Medulla oblongata (tissue), 1 donor: ENCODE measurements around the gene SCYGR8.
"Not testable (repeated sequence)": the region's sequence is repeated elsewhere in the genome, so short reads cannot be mapped to it uniquely, and the experiment has no call there.

Experiments
- DNase-seq: peaks from one replicate; pipeline ENCODE4 v3.0.0-alpha.2; 2015; ENCODE audit errors: extremely low spot score

SCYGR8 gene, protein sequence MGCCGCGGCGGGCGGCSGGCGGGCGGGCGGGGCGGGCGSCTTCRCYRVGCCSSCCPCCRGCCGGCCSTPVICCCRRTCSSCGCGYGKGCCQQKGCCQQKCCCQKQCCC

DNA sequence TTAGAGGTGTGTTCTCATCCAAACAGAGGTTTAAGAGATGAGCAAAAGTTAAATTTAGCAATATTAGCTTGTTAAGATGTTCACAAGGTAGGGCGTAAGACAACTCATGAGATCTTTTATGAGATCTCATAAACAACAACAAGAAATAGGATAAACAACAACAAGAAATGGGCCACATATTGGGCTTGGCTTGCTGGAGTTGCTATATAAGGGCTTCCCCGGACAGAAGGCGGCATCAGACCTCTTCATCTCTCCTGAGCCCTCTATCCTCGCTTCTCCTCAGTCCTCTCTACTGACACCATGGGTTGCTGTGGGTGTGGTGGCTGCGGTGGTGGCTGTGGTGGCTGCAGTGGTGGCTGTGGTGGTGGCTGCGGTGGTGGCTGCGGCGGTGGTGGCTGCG lies at the start of gene SCYGR8:
SCYGR8 (plus strand) TSS at position 301 of the 400 bp plus-strand sequence; CDS start at position 301, 0 bp downstream.
- DNase-seq, result no peak

- no peak for DNase-seq
Observed at GRCh38 chr2:227696990-227697679, 48.6 kb upstream of the SCYGR8 start.

DNA sequence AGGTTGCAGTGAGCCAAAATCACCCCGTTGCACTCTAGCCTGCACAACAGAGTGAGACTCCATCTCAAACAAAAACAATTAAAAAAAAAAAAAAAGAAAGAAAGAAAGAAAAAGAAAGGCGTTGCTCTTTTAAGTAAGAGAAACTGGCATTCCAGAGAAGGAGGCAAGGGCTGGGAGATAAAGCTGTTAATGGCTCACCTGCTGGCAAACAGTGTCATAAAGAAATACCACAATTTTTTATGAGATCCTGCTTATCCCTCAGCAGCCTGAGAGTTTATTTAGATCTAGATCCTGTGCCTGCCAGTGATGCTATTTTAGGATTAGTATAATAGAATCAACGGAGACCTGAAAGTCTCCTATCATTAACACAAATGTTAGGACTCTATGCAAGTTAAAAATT lies 44.1 kb upstream of the SCYGR8 start:
- DNase-seq, result no peak

- DNase-seq, result no peak
Observed at GRCh38 chr2:227703280-227703732, 42.4 kb upstream of the SCYGR8 start.

- no peak for DNase-seq
Observed at GRCh38 chr2:227703961-227704360, 41.7 kb upstream of the SCYGR8 start.

- no peak for DNase-seq
Observed at GRCh38 chr2:227706859-227707258, 38.8 kb upstream of the SCYGR8 start.

GRCh38 chr2:227707390-227707789 lies 38.3 kb upstream of the SCYGR8 start:
- no peak for DNase-seq

DNA sequence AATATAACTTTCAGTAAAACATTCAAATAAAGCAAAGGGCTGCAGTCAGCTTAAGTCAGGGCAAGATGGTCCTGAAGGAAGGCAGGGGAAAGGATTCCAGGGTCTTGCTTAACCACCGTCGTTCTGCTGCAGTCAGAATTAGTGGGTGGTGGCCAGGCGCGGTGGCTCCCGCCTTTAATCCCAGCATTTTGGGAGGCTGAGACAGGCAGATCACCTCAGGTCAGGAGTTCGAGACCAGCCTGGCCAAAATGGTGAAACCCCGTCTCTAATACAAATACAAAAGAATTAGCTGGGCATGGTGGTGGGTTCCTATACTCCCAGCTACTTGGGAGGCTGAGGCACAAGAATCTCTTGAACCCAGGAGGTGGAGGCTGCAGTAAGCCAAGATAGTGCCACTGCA lies 34.7 kb upstream of the SCYGR8 start:
- no peak for DNase-seq

- no peak for DNase-seq
Observed at GRCh38 chr2:227713291-227713690, 32.4 kb upstream of the SCYGR8 start.

DNA sequence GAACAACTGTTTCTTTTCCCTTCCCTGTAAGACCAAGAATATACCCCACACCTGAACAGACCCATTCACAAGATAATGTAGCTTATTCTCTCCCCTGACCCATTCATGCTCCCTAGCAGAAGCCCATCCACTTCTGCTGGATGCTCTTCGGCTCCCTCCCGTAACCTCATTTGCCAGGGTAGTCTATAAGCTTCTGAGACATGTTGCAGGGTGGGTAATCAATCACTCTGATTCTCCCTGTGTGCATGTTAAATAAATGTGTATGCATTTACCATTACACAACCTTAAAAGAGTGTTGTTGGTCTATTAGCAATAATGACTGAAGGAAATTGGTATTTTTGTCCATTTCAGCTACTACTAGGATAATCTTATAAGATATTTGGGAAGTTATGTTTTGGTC lies 29.2 kb upstream of the SCYGR8 start:
- no peak for DNase-seq

GRCh38 chr2:227717687-227718567 lies 27.8 kb upstream of the SCYGR8 start, which contains the start of gene SLC19A3:
SLC19A3 (minus strand) TSS chr2:227718028; CDS start chr2:227702318, 15,710 bp downstream.
- DNase-seq, result peak; percentile 90

- DNase-seq, result no peak
Observed at GRCh38 chr2:227719641-227720040, 26.1 kb upstream of the SCYGR8 start.

GRCh38 chr2:227720680-227721079 lies 25.0 kb upstream of the SCYGR8 start:
- no peak for DNase-seq

GRCh38 chr2:227722821-227723220 lies 22.9 kb upstream of the SCYGR8 start:
- not testable (repeated sequence) for DNase-seq

DNA sequence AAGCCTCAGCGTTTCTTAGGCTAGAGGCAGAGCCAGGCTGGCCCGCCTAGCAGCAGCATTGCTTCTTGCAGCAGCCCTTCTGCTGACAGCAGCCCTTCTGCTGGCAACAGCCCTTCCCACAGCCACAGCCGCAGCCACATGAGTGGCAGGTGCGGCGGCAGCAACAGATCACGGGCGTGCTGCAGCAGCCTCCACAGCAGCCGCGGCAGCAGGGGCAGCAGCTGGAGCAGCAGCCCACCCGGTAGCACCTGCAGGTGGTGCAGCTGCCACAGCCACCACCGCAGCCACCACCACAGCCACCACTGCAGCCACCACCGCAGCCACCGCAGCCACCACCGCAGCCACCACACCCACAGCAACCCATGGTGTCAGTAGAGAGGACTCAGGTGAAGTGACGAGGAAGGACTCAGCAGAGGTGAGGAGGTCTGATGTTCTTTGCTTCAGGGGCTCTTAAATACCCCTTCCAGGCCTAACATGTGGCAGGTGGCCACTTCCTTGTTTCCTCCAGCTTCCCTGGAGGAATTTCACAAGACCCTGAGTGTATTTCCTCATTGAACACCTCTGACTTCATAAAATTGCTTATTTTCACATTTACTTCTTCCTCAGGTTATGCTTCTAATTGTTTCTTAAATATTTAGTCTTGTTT lies 21.2 kb upstream of the SCYGR8 start, which contains the start of gene SCYGR6:
SCYGR6 (minus strand) TSS at position 364 of the 646 bp plus-strand sequence; CDS start at position 364, 0 bp downstream.
- no peak for DNase-seq

DNA sequence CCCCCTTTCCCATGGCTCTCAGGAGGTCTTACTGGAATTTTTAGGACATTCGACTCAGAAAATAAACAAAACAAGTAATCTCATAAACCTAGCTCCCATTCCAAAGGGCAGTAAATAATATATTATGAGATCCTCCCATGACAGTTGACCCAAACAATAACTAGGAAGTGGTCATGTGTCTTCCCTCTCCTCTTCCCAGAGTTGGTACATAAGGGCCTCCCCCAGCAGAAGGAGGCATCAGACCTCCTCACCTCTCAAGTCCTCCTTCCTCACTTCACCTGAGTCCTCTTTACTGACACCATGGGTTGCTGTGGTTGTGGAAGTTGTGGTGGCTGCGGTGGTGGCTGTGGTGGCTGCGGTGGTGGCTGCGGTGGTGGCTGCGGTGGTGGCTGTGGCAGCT lies 17.7 kb upstream of the SCYGR8 start, which contains the start of gene SCYGR7:
SCYGR7 (plus strand) TSS at position 301 of the 400 bp plus-strand sequence; CDS start at position 301, 0 bp downstream.
- no peak for DNase-seq

DNA sequence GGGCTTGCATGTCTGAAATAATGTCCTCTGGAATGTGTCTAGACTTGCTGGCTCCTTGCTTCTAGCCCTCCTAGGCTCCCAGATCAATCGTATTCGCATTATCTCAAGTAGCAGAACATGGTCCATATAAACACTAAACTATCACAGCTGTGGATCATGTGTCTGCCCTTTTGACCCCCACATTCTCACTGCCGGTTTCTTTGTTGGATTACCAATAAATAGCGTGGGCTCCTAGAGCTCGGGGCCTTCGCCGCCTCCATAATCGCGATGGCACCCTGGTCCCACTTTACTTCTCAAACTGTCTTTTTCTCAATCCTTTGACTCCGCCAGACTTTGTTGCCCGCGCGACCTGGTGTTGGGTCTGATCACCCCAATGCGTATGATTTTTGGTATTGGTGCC lies 6.3 kb upstream of the SCYGR8 start:
- no peak for DNase-seq

DNA sequence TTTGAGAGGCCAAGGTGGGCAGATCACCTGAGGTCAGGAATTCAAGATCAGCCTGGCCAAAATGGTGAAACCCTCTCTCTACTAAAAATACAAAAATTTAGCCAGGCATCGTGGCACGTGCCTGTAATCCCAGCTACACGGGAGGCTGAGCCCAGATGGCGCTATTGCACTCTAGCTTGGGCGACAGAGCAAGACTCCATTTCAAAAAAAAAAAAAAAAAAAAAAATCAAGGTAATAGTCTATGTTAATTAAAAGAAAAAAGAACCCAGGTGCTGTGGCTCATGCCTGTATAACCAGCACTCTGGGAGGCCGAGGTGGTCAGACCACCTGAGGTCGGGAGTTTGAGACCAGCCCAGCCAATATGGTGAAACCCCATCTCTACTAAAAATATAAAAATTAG lies 5.0 kb upstream of the SCYGR8 start:
- not testable (repeated sequence) for DNase-seq

GRCh38 chr2:227748079-227748478 lies 2.4 kb downstream of the SCYGR8 start:
- DNase-seq, result no peak

DNA sequence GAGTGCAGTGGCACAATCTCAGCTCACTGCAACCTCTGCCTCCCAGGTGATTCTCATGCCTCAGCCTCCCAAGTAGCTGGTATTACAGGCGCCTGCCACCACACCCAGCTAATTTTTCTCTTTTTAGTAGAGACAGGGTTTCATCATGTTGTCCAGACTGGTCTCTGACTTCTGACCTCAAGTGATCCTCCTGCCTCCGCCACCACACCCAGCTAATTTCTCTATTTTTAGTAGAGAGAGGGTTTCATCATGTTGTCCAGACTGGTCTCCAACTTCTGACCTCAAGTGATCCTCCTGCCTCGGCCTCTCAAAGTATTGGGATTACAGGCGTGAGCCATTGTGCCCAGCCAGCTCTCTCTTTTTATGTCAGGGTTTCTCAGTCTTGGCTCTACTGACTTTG lies 10.6 kb downstream of the SCYGR8 start:
- DNase-seq, result not testable (repeated sequence)

DNA sequence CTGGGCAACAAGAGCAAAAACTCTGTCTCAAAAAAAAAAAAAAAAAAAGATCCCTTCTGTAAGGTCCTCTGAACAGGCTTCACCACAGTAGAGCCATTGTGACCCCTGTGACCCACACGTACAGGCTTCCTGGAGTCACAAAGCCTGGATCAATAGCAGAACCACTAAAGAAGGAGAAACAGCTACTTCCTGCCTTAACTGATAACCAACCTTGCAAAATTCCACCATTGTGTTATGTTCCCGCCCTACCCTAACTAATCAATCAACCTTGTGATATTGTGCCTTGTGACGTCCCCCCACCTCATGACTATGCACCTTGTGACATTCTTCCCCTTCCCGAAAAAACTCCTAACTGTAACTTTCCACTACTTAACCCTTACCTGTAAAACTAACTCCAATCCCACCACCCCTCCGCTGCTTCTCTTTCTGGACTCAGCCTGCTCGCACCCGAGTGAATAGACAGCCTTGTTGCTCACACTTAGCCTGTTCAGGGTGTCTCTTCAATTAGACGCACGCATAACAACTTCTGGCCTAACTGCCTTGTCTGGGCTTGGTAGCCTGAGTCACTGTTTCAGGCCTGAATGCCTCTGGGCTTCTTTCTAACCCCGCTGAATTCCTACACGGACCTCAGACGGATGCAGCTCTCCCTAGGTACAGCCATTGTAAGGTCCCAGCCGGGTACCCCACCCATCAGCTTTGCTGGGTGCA lies 13.9 kb downstream of the SCYGR8 start:
- DNase-seq, result no peak
